A549 (cell line): ENCODE data around the gene CALM3. TPM values are rescaled to one million over a fixed set of nuclear protein-coding genes. Genes with fewer than 3 reads are reported as not detected.
A peak's percentile ranks its signal among the peaks of the same experiment; 100 is the strongest.

Source experiments
- ATAC-seq, 2 experiments: fragments of 200-7000 bp in 1 of 2; fragments of >200 bp in 1 of 2; cut with Nextera tagmentation in 1 of 2; cut with Tn5 transposase in 1 of 2; 3 replicates each; pipeline versions ENCODE4 v1.8.0 to v1.9.1; 2018 to 2020; ENCODE audit warnings: mild to moderate bottlenecking in 1 of 2, moderate library complexity in 1 of 2
- CTCF ChIA-PET: fragments of 300-600 bp; sonication (Branson Sonifier 250); formaldehyde crosslinking; extraction: SDS; loops from one replicate; lab custom pipeline; 2021; ENCODE audit warnings: antibody characterized with exemption, inconsistent platforms; lab: Yijun Ruan, JAX
- POLR2A ChIA-PET: fragments of 350-600 bp; formaldehyde crosslinking; extraction: SDS; loops from one replicate; lab custom pipeline; 2021; ENCODE audit warnings: antibody characterized with exemption, inconsistent platforms; lab: Yijun Ruan, JAX
- DNase-seq, 2 experiments: peaks; one replicate each; pipeline versions ENCODE4 v3.0.0 to v3.0.0-alpha.2; 2011 to 2016; ENCODE audit warnings: low read depth in 1 of 2, low spot score in 1 of 2
- FAIRE-seq: peaks from 2 replicates; lab custom pipeline; 2011; peaks lifted over from hg19 to GRCh38; lab: Jason Lieb, UNC
- H3K27ac ChIP-seq, 2 experiments: fragments of >200 bp; sonication (Bioruptor Twin); formaldehyde crosslinking; 3 replicates each; pipeline ENCODE4 v1.5.1; 2016 to 2017
- H3K4me1 ChIP-seq: fragments of >200 bp; sonication (Bioruptor Twin); formaldehyde crosslinking; 3 replicates; pipeline ENCODE4 v1.6.1; 2016
- H3K4me2 ChIP-seq: fragments of >200 bp; sonication (Bioruptor Twin); formaldehyde crosslinking; 3 replicates; pipeline ENCODE4 v1.6.1; 2016
- H3K4me3 ChIP-seq: fragments of >200 bp; sonication (Bioruptor Twin); formaldehyde crosslinking; 3 replicates; pipeline ENCODE4 v1.5.1; 2016
- H3K9me3 ChIP-seq: fragments of >200 bp; sonication (Bioruptor Twin); formaldehyde crosslinking; 3 replicates; pipeline ENCODE4 v1.6.1; 2016
- CBX2 ChIP-seq: fragments of 200-600 bp; sonication (generic); IDR thresholded peaks from 2 replicates; pipeline ENCODE4 v1.6.1; 2016; ENCODE audit warnings: low read depth, mild to moderate bottlenecking, borderline replicate concordance
- CTCF ChIP-seq: fragments of >200 bp; sonication (Bioruptor Twin); formaldehyde crosslinking; IDR thresholded peaks from 3 replicates; pipeline ENCODE4 v1.5.1; 2016
- EHF ChIP-seq: fragments of 250-450 bp; sonication (Bioruptor Pico); IDR thresholded peaks from 2 replicates; pipeline ENCODE4 v1.5.0; 2020; ENCODE audit warnings: mild to moderate bottlenecking
- FOXS1 ChIP-seq: fragments of 250-450 bp; sonication (Bioruptor Pico); IDR thresholded peaks from 2 replicates; pipeline ENCODE4 v1.5.0; 2020; ENCODE audit warnings: mild to moderate bottlenecking, moderate library complexity
- HES2 ChIP-seq: fragments of >200 bp; sonication (Bioruptor Twin); formaldehyde crosslinking; IDR thresholded peaks from 2 replicates; pipeline ENCODE4 v1.6.1; 2016
- HEYL ChIP-seq: fragments of 250-450 bp; sonication (Bioruptor Pico); IDR thresholded peaks from 2 replicates; pipeline ENCODE4 v1.8.0; 2021; ENCODE audit warnings: mild to moderate bottlenecking, moderate library complexity
- HMGXB4 ChIP-seq: fragments of 250-450 bp; sonication (Bioruptor Pico); IDR thresholded peaks from 2 replicates; pipeline ENCODE4 v1.5.0; 2021; ENCODE audit warnings: mild to moderate bottlenecking, moderate library complexity, borderline replicate concordance
- HOXA7 ChIP-seq: fragments of 250-450 bp; sonication (Bioruptor Pico); IDR thresholded peaks from 2 replicates; pipeline ENCODE4 v1.5.0; 2020; ENCODE audit warnings: mild to moderate bottlenecking, moderate library complexity
- MAFK ChIP-seq: fragments of 450-650 bp; IDR thresholded peaks from 2 replicates; pipeline ENCODE4 v1.6.1; 2014; ENCODE audit not compliant: partially characterized antibody
- NFE2L2 ChIP-seq: fragments of 150-350 bp; conservative IDR thresholded peaks from 2 replicates; pipeline ENCODE4 v1.6.1; 2014; ENCODE audit warnings: low read length
- NPAS2 ChIP-seq: fragments of 250-450 bp; sonication (Bioruptor Pico); IDR thresholded peaks from 2 replicates; pipeline ENCODE4 v1.8.0; 2022; ENCODE audit warnings: mild to moderate bottlenecking, moderate library complexity, borderline replicate concordance
- PBX3 ChIP-seq: IDR thresholded peaks from 2 replicates; pipeline ENCODE4 v1.6.1; 2012
- POLR2A ChIP-seq: IDR thresholded peaks from 2 replicates; pipeline ENCODE4 v1.6.1; 2012; ENCODE audit warnings: mild to moderate bottlenecking, low read length
- POLR2AphosphoS2 ChIP-seq: conservative IDR thresholded peaks from 2 replicates; pipeline ENCODE4 v1.6.1; 2012; ENCODE audit warnings: low read length, improper control_type of control experiment, inconsistent platforms
- REST ChIP-seq: fragments of 200-600 bp; sonication (generic); IDR thresholded peaks from 2 replicates; pipeline ENCODE4 v1.6.1; 2016; ENCODE audit warnings: antibody characterized with exemption, mild to moderate bottlenecking, moderate library complexity
- RFX5 ChIP-seq: fragments of 450-650 bp; IDR thresholded peaks from 2 replicates; pipeline ENCODE4 v1.7.1; 2014; ENCODE audit warnings: antibody characterized with exemption, mild to moderate bottlenecking, moderate library complexity
- SMC3 ChIP-seq: fragments of >200 bp; sonication (Bioruptor Twin); formaldehyde crosslinking; IDR thresholded peaks from 3 replicates; pipeline ENCODE4 v1.6.1; 2018; ENCODE audit warnings: inconsistent platforms
- TP53 ChIP-seq: fragments of 250-450 bp; sonication (Bioruptor Pico); IDR thresholded peaks from 2 replicates; pipeline ENCODE4 v1.5.0; 2021; ENCODE audit warnings: mild to moderate bottlenecking, moderate library complexity
- ZC3H11A ChIP-seq: fragments of 450-650 bp; IDR thresholded peaks from 2 replicates; pipeline ENCODE4 v1.6.1; 2014; ENCODE audit warnings: antibody characterized with exemption, mild to moderate bottlenecking
- ZFP36 ChIP-seq: fragments of 450-650 bp; IDR thresholded peaks from 2 replicates; pipeline ENCODE4 v1.6.1; 2014; ENCODE audit warnings: borderline replicate concordance; ENCODE audit not compliant: partially characterized antibody
- ZSCAN20 ChIP-seq: fragments of 250-450 bp; sonication (Bioruptor Pico); IDR thresholded peaks from 2 replicates; pipeline ENCODE4 v1.8.0; 2022; ENCODE audit warnings: mild to moderate bottlenecking, moderate library complexity
- WGBS: methylation state at CpG from one replicate; pipeline ENCODE4 v1.1.6; 2017; ENCODE audit errors: missing lambda C conversion rate; 5-methylcytosine and 5-hydroxymethylcytosine counted together
- polyA plus RNA-seq, 4 experiments: library from polyadenylated mRNA; depleted of rRNA in 3 of 4; stranded (reverse); fragments of >200 nt; fragmentation: RNase III in 1 of 4; extraction: RNeasy Plus Mini Kit Qiagen cat#74134 plus additional on column Dnase treatment in 1 of 4; gene quantifications; 2 replicates in 3 of 4; 3 replicates in 1 of 4; pipeline ENCODE4 v1.2.3, GENCODE V29; 2011 to 2017

The CALM3 gene
- polyA plus RNA-seq, 2 of the 4 experiments (the other 2 are of a cell fraction) = 303 to 548 TPM

GRCh38 chr19:46629546-46630025 is 28.5 kb downstream of the CALM3 start:
- TF ChIP-seq ZFP36 = no peak
- TF ChIP-seq REST = no peak
- TF ChIP-seq RFX5 = no peak
- TF ChIP-seq ZSCAN20 = no peak
- TF ChIP-seq POLR2A = no peak
- TF ChIP-seq CBX2 = no peak
- ChIA-PET POLR2A (interaction anchor here (0.6 kb wide), 1 partner anchor 484 kb away, joined by 9 read pairs; the partner anchor contains the start of gene ZC3H4), CTCF (interaction anchor here (0.8 to 28.7 kb wide), 4 partner anchors 13 to 113 kb away, joined by 3 to 737 read pairs (median 102); partner anchors contain the start of genes CALM3 and DACT3)
- 90% methylated on average over 15 of the region's 15 CpGs for whole genome bisulfite sequencing
- H3K4me3 ChIP-seq = no peak overlapping the region
- no peak overlapping the region for H3K4me2 ChIP-seq
- ATAC-seq = no peak
- H3K4me1 ChIP-seq = peaks cover 23% of the 10 kb centered on the region
- DNase-seq = no peak
- H3K27ac ChIP-seq = no peak overlapping the region
- no peak for FAIRE-seq
- no peaks in the 10 kb centered on the region for H3K9me3 ChIP-seq

GRCh38 chr19:46630586-46631205 is 29.6 kb downstream of the CALM3 start:
- H3K4me2 ChIP-seq = no peak overlapping the region

More at GRCh38 chr19:46630586-46631205, 29.6 kb downstream of the CALM3 start:
- Histone ChIP-seq H3K4me3 (no peak overlapping the region), H3K4me1 (peaks cover 19% of the 10 kb centered on the region), H3K27ac (0 out of 6 replicates have a peak overlapping the region, but pooled peaks of 1 of the 2 experiments have one; percentile 5), H3K9me3 (no peaks in the 10 kb centered on the region)
- WGBS = 88% methylated on average over 14 of the region's 14 CpGs
- no peak for FAIRE-seq
- DNase-seq = no peak
- ChIA-PET CTCF (interaction anchor here (0.8 to 28.7 kb wide), 7 partner anchors 23 to 114 kb away, joined by 3 to 737 read pairs (median 3); partner anchors contain the start of genes CALM3 and DACT3), POLR2A (no interaction called here)
- TF ChIP-seq HMGXB4 (no peak), TP53 (CRISPR knock-in tag) (no peak), NPAS2 (CRISPR knock-in tag) (no peak), HES2 (no peak), HOXA7 (CRISPR knock-in tag) (no peak), HEYL (CRISPR knock-in tag) (no peak), CTCF (no peak), SMC3 (no peak), FOXS1 (CRISPR knock-in tag) (no peak), CBX2 (no peak), PBX3 (no peak), POLR2AphosphoS2 (no peak), NFE2L2 (no peak), ZC3H11A (no peak), MAFK (no peak), EHF (CRISPR knock-in tag) (no peak)
- TF ChIP-seq, all 56 proteins: peak for 0
- ATAC-seq = no peak
